IPS-15b (cell line): ENCODE data around the gene KCNE2.

Source experiments
- H3K27me3 ChIP-seq: one replicate; pipeline ENCODE4 v1.6.1; 2013; ENCODE audit warnings: low read length; ENCODE audit not compliant: control insufficient read depth, insufficient read depth
- H3K36me3 ChIP-seq: one replicate; pipeline ENCODE4 v1.6.1; 2013; ENCODE audit warnings: low read length; ENCODE audit not compliant: control insufficient read depth, insufficient read depth
- H3K4me1 ChIP-seq: one replicate; pipeline ENCODE4 v1.6.1; 2013; ENCODE audit warnings: mild to moderate bottlenecking, low read length; ENCODE audit not compliant: control insufficient read depth, insufficient read depth
- H3K4me3 ChIP-seq: one replicate; pipeline ENCODE4 v1.5.1; 2013; ENCODE audit warnings: low read depth, low read length
- H3K9ac ChIP-seq: one replicate; pipeline ENCODE4 v1.6.1; 2013; ENCODE audit warnings: low read depth, mild to moderate bottlenecking, low read length
- H3K9me3 ChIP-seq: one replicate; pipeline ENCODE4 v1.6.1; 2013; ENCODE audit warnings: mild to moderate bottlenecking, low read length; ENCODE audit not compliant: control insufficient read depth, insufficient read depth

The KCNE2 gene

GRCh38 chr21:34363733-34364132, at the start of gene KCNE2:
Gene KCNE2, plus strand, starts transcription at chr21:34364006. Its CDS starts 6,473 bp downstream, at chr21:34370479.
- H3K4me3 ChIP-seq, result no peak within 1 kb of the TSS
- H3K4me1 ChIP-seq, result peaks cover 3% of the 10 kb centered on the region
- no peaks in the 10 kb centered on the region for H3K27me3 ChIP-seq
- no peak within 1 kb of the TSS for H3K9ac ChIP-seq
- H3K9me3 ChIP-seq, result no peaks in the 10 kb centered on the region
- H3K36me3 ChIP-seq, result no peaks in the 10 kb centered on the region

- Histone ChIP-seq H3K27me3 (no peaks in the 10 kb centered on the region), H3K4me1 (no peaks in the 10 kb centered on the region), H3K9me3 (no peaks in the 10 kb centered on the region), H3K36me3 (no peaks in the 10 kb centered on the region), H3K9ac (no peak overlapping the region), H3K4me3 (no peak overlapping the region)
Observed at GRCh38 chr21:34319585-34319984, 44.2 kb upstream of the KCNE2 start.

- Histone ChIP-seq H3K36me3 (no peaks in the 10 kb centered on the region), H3K4me3 (no peak overlapping the region), H3K9ac (no peak overlapping the region), H3K9me3 (no peaks in the 10 kb centered on the region), H3K27me3 (no peaks in the 10 kb centered on the region), H3K4me1 (no peaks in the 10 kb centered on the region)
Observed at GRCh38 chr21:34320011-34320410, 43.8 kb upstream of the KCNE2 start.

DNA sequence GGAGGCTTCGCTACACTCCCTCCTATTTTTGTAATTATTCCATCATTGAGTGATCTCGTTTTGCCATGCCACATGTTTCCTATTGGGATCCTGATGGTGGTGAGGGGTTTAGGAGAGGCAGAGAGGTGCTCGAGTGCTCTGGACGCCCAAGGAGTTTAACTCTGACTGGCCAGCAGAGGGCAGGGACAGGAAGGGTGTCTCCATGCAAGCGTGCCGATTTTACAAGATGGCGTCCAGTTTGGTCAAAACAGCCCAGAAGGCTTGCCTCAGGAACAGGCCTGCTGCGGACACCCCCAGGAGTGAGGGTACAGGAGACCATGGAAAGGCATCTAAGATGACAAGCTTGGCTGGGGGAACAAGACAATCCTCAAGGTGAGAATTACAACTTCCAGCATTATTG, 33.8 kb upstream of the KCNE2 start:
- Histone ChIP-seq H3K4me3 (no peak overlapping the region), H3K9ac (no peak overlapping the region), H3K9me3 (no peaks in the 10 kb centered on the region), H3K36me3 (no peaks in the 10 kb centered on the region), H3K4me1 (no peaks in the 10 kb centered on the region), H3K27me3 (no peaks in the 10 kb centered on the region)

DNA sequence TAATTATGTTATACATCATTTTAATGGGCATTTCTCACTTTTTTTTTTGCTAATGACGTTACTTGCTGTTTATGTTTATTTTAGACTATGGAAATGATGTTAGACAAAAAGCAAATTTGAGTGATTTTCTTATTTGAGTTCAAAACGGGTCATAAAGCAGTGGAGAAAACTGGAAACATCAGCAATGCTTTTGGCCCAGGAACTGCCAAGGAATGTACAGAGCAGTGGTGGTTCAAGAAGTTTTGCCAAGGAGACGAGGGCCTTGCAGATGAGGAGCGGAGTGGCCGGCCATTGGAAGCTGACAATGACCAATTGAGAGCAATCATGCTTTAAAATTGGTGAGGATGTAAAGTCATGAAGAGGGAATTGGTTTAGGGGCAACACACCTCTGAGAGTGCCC, 32.1 kb upstream of the KCNE2 start:
- Histone ChIP-seq H3K9ac (no peak overlapping the region), H3K9me3 (no peaks in the 10 kb centered on the region), H3K4me3 (no peak overlapping the region), H3K4me1 (no peaks in the 10 kb centered on the region), H3K36me3 (no peaks in the 10 kb centered on the region), H3K27me3 (no peaks in the 10 kb centered on the region)

- Histone ChIP-seq H3K4me1 (no peaks in the 10 kb centered on the region), H3K4me3 (no peak overlapping the region), H3K9me3 (no peaks in the 10 kb centered on the region), H3K27me3 (no peaks in the 10 kb centered on the region), H3K36me3 (no peaks in the 10 kb centered on the region), H3K9ac (no peak overlapping the region)
Observed at GRCh38 chr21:34332347-34332746, 31.5 kb upstream of the KCNE2 start.

DNA sequence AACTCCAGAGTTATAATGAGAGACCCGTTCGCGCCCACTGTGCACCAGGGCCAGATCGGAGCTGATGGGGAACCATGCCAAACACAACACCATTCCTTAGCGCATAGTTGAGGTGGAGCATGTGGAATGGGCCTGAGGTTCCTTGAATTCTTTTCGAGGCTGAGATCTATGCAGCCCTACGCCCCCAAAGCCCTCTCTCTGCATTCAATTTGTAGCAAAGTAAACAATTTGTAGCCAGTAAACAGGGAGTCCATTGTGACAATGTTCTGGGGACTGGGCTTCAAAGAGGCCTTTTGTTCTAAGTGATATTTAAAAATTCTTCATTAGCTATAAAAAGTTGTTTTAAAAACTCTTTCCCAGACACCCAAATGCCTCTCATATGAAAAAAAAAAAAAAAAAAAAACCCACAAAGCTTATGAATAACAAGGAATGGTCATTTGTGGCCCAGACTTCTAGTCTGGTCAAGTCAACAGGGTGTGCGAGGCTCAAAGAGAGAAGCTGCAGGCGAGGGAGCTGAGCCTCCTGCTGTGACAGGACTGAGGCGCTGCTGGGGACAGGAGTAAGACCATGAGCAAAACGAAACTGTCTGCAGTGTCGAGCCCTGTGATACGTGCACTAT, 30.6 kb upstream of the KCNE2 start:
- no peaks in the 10 kb centered on the region for H3K36me3 ChIP-seq
- H3K27me3 ChIP-seq, result no peaks in the 10 kb centered on the region
- H3K4me3 ChIP-seq, result no peak overlapping the region
- H3K4me1 ChIP-seq, result no peaks in the 10 kb centered on the region
- no peaks in the 10 kb centered on the region for H3K9me3 ChIP-seq
- H3K9ac ChIP-seq, result no peak overlapping the region

DNA sequence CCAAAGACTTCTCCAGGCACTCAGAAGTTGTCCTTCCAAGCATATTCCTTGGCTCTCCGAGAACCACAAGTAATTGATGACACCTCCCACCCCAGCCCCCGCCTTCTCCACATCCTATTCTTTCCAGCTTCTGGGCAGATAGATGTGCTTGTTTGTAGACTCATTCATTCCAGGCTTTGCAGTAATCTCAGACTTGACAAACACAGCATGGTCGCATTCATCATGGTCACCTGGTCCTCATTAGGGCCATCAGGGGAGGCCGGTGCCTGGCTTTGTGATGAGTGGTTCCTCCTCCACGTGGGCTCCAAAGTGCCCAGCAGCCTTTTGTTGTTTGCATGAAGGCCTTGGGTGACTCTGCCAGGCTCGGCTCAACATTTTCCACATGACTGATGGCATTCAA, 28.5 kb upstream of the KCNE2 start:
- Histone ChIP-seq H3K9me3 (no peaks in the 10 kb centered on the region), H3K4me3 (no peak overlapping the region), H3K27me3 (no peaks in the 10 kb centered on the region), H3K9ac (no peak overlapping the region), H3K36me3 (no peaks in the 10 kb centered on the region), H3K4me1 (no peaks in the 10 kb centered on the region)

DNA sequence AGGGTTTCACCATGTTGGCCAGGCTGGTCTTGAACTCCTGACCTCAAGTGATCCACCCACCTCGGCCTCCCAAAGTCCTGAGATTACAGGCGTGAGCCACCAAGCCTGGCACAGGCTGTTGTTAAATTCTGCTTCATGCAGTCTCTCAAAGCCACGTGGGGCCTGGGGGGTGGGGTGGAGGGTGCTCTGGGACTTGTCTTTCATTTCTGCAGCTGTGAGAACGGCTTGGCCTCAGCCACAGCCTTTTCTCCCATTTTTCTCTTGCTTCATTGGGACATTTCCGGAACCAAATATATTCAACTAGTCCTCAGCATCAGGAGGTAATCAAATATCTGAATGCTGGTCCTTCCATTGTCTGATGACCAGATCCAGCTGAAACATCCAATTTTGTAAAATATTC, 27.6 kb upstream of the KCNE2 start:
- no peak overlapping the region for H3K4me3 ChIP-seq
- H3K9me3 ChIP-seq, result no peaks in the 10 kb centered on the region
- H3K36me3 ChIP-seq, result no peaks in the 10 kb centered on the region
- H3K9ac ChIP-seq, result no peak overlapping the region
- H3K4me1 ChIP-seq, result no peaks in the 10 kb centered on the region
- no peaks in the 10 kb centered on the region for H3K27me3 ChIP-seq

GRCh38 chr21:34336756-34337391, 26.9 kb upstream of the KCNE2 start:
- Histone ChIP-seq H3K4me3 (no peak overlapping the region), H3K4me1 (no peaks in the 10 kb centered on the region), H3K9ac (no peak overlapping the region), H3K9me3 (no peaks in the 10 kb centered on the region), H3K36me3 (no peaks in the 10 kb centered on the region), H3K27me3 (no peaks in the 10 kb centered on the region)

GRCh38 chr21:34337741-34338140, 26.1 kb upstream of the KCNE2 start:
- Histone ChIP-seq H3K27me3 (no peaks in the 10 kb centered on the region), H3K9ac (no peak overlapping the region), H3K4me1 (no peaks in the 10 kb centered on the region), H3K9me3 (no peaks in the 10 kb centered on the region), H3K36me3 (no peaks in the 10 kb centered on the region), H3K4me3 (no peak overlapping the region)

GRCh38 chr21:34338226-34338625, 25.6 kb upstream of the KCNE2 start:
- Histone ChIP-seq H3K36me3 (no peaks in the 10 kb centered on the region), H3K4me1 (no peaks in the 10 kb centered on the region), H3K4me3 (no peak overlapping the region), H3K9ac (no peak overlapping the region), H3K9me3 (no peaks in the 10 kb centered on the region), H3K27me3 (no peaks in the 10 kb centered on the region)
